Measurements from ENCODE around the gene BACH2. TPM values are rescaled to one million over a fixed set of nuclear protein-coding genes. Genes with fewer than 3 reads are reported as not detected.

BACH2 gene
- total and polyA plus RNA-seq, 2 of the 8 experiments (the other 6 are each of a cell fraction or from before 2014, with no cell fraction given), result 1.9 to 5.9 TPM

GRCh38 chr6:90199900-90200299 lies 96.7 kb downstream of the BACH2 start:
- Histone ChIP-seq H2BK120ac (replicated peaks; ENCODE audit: low read depth, low read length) (no peak overlapping the region), H2BK12ac (ENCODE audit: low read depth, low read length) (no peak overlapping the region), H3K9ac (replicated peaks in 1 of 4; ENCODE audit: extremely low read depth in 1 of 4, low read depth in 3 of 4, low read length in 3 of 4) (no peak overlapping the region), H3K4me3 (ENCODE audit: extremely low read depth in 1 of 4, insufficient read depth in 2 of 4, low read depth in 3 of 4, low read length in 4 of 4) (no peak overlapping the region), H3K27ac (ENCODE audit: low read depth, low read length) (no peak overlapping the region), H2BK5ac (ENCODE audit: low read depth, low read length) (no peak overlapping the region), H3K79me1 (ENCODE audit: low read depth, low read length) (no peaks in the 10 kb centered on the region), H3K14ac (ENCODE audit: insufficient read length) (no peak overlapping the region), H2BK20ac (ENCODE audit: low read length) (no peak overlapping the region), H3K56ac (replicated peaks; ENCODE audit: insufficient read length, low read depth, low read length) (no peak overlapping the region), H4K5ac (ENCODE audit: insufficient read length, low read depth, low read length) (no peak overlapping the region), H3K4ac (replicated peaks; ENCODE audit: insufficient read length, low read depth, low read length) (no peak overlapping the region), H3K18ac (ENCODE audit: extremely low read depth, low read length) (no peak overlapping the region), H3K4me2 (ENCODE audit: insufficient read depth in 1 of 2, low read depth in 2 of 2, low read length in 2 of 2) (no peak overlapping the region), H3K23me2 (ENCODE audit: low read depth, low read length) (no peaks in the 10 kb centered on the region), H2AFZ (ENCODE audit: low read length) (no peak overlapping the region), H4K8ac (ENCODE audit: extremely low read depth, insufficient read depth, low read length) (no peak overlapping the region), H2AK5ac (ENCODE audit: low read depth, low read length) (no peak overlapping the region), H3K4me1 (replicated peaks in 1 of 4; ENCODE audit: control insufficient read depth in 3 of 4, insufficient read depth in 4 of 4, low read length in 3 of 4) (peaks cover 0 to 3% (median 2%) of the 10 kb centered on the region in 4 experiments; a peak in 2 of 7 replicates), H3K79me2 (ENCODE audit: control insufficient read depth in 1 of 2, insufficient read depth in 2 of 2, low read length in 2 of 2) (no peaks in the 10 kb centered on the region), H3K9me3 (ENCODE audit: insufficient read depth in 2 of 2, low read depth in 1 of 2, low read length in 1 of 2) (peaks cover 16 to 17% of the 10 kb centered on the region in 2 experiments), H3K27me3 (replicated peaks in 1 of 4; ENCODE audit: control insufficient read depth in 3 of 4, extremely low read depth in 1 of 4, insufficient read depth in 3 of 4, low read length in 3 of 4) (no peaks in the 10 kb centered on the region), H2BK15ac (ENCODE audit: low read length) (no peak overlapping the region), H4K20me1 (replicated peaks in 1 of 2; ENCODE audit: control insufficient read depth in 1 of 2, insufficient read depth in 2 of 2, low read length in 2 of 2) (no peaks in the 10 kb centered on the region), H3K23ac (ENCODE audit: insufficient read length) (no peak overlapping the region), H3K36me3 (ENCODE audit: control insufficient read depth in 2 of 4, insufficient read depth in 4 of 4, low read length in 3 of 4) (peaks cover 0 to 15% (median 0%) of the 10 kb centered on the region in 4 experiments; a peak in 4 of 8 replicates), H4K91ac (replicated peaks; ENCODE audit: insufficient read length, low read length) (no peak overlapping the region)
- ChIA-PET POLR2A (ENCODE audit: partially characterized antibody) (no interaction called here), CTCF (ENCODE audit: partially characterized antibody) (interaction anchor here (0.6 to 1.7 kb wide), 3 partner anchors 15 to 279 kb away, joined by 3 to 5 read pairs (median 3); no protein-coding TSS in a partner anchor)
- WGBS, 2 experiments (ENCODE audit: extremely low coverage in 1 of 2, insufficient coverage in 1 of 2, insufficient read length in 1 of 2, insufficient replicate concordance in 2 of 2, low coverage in 1 of 2, low lambda C conversion rate in 2 of 2, missing lambda C conversion rate in 1 of 2), result 86% methylated on average over 4 of the region's 4 CpGs; no CpG with 5 or more reads in 1 of the 2 experiments
- no peak for TF ChIP-seq RBBP5 (IDR thresholded peaks at IDR 0.05; ENCODE audit: borderline replicate concordance, low read depth, low read length)
- no peak for DNase-seq (ENCODE audit: low read depth in 1 of 2, low spot score in 2 of 2)
- FAIRE-seq, result no peak
